Right lobe of liver (tissue), 4 donors: ENCODE measurements around the gene RPS19.

ENCODE experiments used
- POLR2A ChIP-seq: fragments of 450-650 bp; IDR thresholded peaks from one replicate; pipeline ENCODE4 v1.6.1; 2017; ENCODE audit warnings: antibody characterized with exemption, mild to moderate bottlenecking
- TF ChIP-seq, protein P1 (sequence below), 4 donors: fragments of 200-600 bp in 3 of 4; fragments of 450-650 bp in 1 of 4; IDR thresholded peaks; one replicate each; pipeline versions ENCODE4 v1.5.1 to v1.8.0; 2016 to 2022; ENCODE audit warnings: antibody characterized with exemption in 4 of 4, mild to moderate bottlenecking in 2 of 4
- donor health status: DM: no; HTN: no; CAD: no.
- donor health status: DM: no; HTN: no; CAD: no.
- donor health status: DM: no; HTN: yes; CAD: no.

- TF ChIP-seq, protein P1, sequence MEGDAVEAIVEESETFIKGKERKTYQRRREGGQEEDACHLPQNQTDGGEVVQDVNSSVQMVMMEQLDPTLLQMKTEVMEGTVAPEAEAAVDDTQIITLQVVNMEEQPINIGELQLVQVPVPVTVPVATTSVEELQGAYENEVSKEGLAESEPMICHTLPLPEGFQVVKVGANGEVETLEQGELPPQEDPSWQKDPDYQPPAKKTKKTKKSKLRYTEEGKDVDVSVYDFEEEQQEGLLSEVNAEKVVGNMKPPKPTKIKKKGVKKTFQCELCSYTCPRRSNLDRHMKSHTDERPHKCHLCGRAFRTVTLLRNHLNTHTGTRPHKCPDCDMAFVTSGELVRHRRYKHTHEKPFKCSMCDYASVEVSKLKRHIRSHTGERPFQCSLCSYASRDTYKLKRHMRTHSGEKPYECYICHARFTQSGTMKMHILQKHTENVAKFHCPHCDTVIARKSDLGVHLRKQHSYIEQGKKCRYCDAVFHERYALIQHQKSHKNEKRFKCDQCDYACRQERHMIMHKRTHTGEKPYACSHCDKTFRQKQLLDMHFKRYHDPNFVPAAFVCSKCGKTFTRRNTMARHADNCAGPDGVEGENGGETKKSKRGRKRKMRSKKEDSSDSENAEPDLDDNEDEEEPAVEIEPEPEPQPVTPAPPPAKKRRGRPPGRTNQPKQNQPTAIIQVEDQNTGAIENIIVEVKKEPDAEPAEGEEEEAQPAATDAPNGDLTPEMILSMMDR (IDR thresholded peaks at IDR 0.05), result no peak
- TF ChIP-seq POLR2A, result no peak
Measured at GRCh38 chr19:41879080-41879479, 19.0 kb downstream of the RPS19 start.
